Measurements from ENCODE around the gene RALGPS1.

Gene RALGPS1

GRCh38 chr9:127162864-127163365, 248.3 kb downstream of the RALGPS1 start:
- no peak overlapping the region for H3K4me3 ChIP-seq (ENCODE audit: low read depth, low read length)

GRCh38 chr9:127163409-127163808, 248.8 kb downstream of the RALGPS1 start:
- no peak for TF ChIP-seq CTCF (IDR thresholded peaks at IDR 0.05; ENCODE audit: low read depth, low read length)
- H3K4me3 ChIP-seq (ENCODE audit: low read depth, low read length), result no peak overlapping the region

More at GRCh38 chr9:127162864-127163365, 248.3 kb downstream of the RALGPS1 start:
- no peak for TF ChIP-seq CTCF (IDR thresholded peaks at IDR 0.05; ENCODE audit: low read depth, low read length)

GRCh38 chr9:127165116-127165515, 250.5 kb downstream of the RALGPS1 start:
- H3K4me3 ChIP-seq (ENCODE audit: low read depth, low read length), result no peak overlapping the region
- no peak for TF ChIP-seq CTCF (IDR thresholded peaks at IDR 0.05; ENCODE audit: low read depth, low read length)

GRCh38 chr9:127166111-127166510, 251.5 kb downstream of the RALGPS1 start:
- H3K4me3 ChIP-seq (ENCODE audit: low read depth, low read length), result no peak overlapping the region
- no peak for TF ChIP-seq CTCF (IDR thresholded peaks at IDR 0.05; ENCODE audit: low read depth, low read length)

- no peak for TF ChIP-seq CTCF (IDR thresholded peaks at IDR 0.05; ENCODE audit: low read depth, low read length)
- H3K4me3 ChIP-seq (ENCODE audit: low read depth, low read length), result no peak overlapping the region
These were observed 252.3 kb downstream of the RALGPS1 start for GRCh38 chr9:127166651-127167524.

GRCh38 chr9:127167560-127168326, 253.2 kb downstream of the RALGPS1 start:
- H3K4me3 ChIP-seq (ENCODE audit: low read depth, low read length), result no peak overlapping the region
- TF ChIP-seq CTCF (IDR thresholded peaks at IDR 0.05; ENCODE audit: low read depth, low read length), result no peak

Measured in WI38 (cell line).